Measurements from ENCODE around the gene LGI4.

- no peak for TF ChIP-seq POLR2AphosphoS5 (IDR thresholded peaks at IDR 0.05; ENCODE audit: low read depth, low read length)
- no peak for TF ChIP-seq REST (IDR thresholded peaks at IDR 0.05; ENCODE audit: insufficient read depth in 1 of 2, low read depth in 2 of 2, low read length in 2 of 2)
- TF ChIP-seq SIN3A (IDR thresholded peaks at IDR 0.05; ENCODE audit: borderline replicate concordance, insufficient read depth, low read length) = no peak
- TF ChIP-seq TAF1 (IDR thresholded peaks at IDR 0.05; ENCODE audit: borderline replicate concordance, insufficient read depth, low read length) = no peak
Observed at GRCh38 chr19:35140962-35141836, 6.3 kb upstream of the LGI4 start.
